IMR-90 (cell line): ENCODE data around the gene SSBP2. TPM values are rescaled to one million over a fixed set of nuclear protein-coding genes. Genes with fewer than 3 reads are reported as not detected.

Experiments used
- ATAC-seq: fragments of 200-7000 bp; cut with Tn5 transposase; 2 replicates; pipeline ENCODE4 v1.9.1; 2020; ENCODE audit warnings: low read depth, mild to moderate bottlenecking, moderate library complexity
- BruUV-seq: library from RNA; stranded (reverse); fragments of 400-500 nt; replicated peaks from 2 replicates; lab custom pipeline; 2021; lab: Mats Ljungman, UMichigan
- CTCF ChIA-PET: fragments of 300-600 bp; formaldehyde crosslinking; extraction: SDS; loops from one replicate; lab custom pipeline; 2021; ENCODE audit warnings: antibody characterized with exemption; lab: Yijun Ruan, JAX
- POLR2A ChIA-PET: fragments of 300-600 bp; sonication (Branson Sonifier 250); formaldehyde crosslinking; loops from one replicate; lab custom pipeline; 2022; ENCODE audit warnings: antibody characterized with exemption; ENCODE audit not compliant: unreplicated experiment; lab: Charles Lee
- DNase-seq: peaks from one replicate; pipeline ENCODE4 v3.0.0; 2013
- H2AFZ ChIP-seq: replicated peaks from 2 replicates; pipeline ENCODE3; 2013; ENCODE audit warnings: low read length, mild to moderate bottlenecking; ENCODE audit not compliant: poor library complexity
- H2AK5ac ChIP-seq: 2 replicates; pipeline ENCODE4 v1.6.1; 2013; ENCODE audit warnings: low read depth, low read length, inconsistent platforms
- H2AK9ac ChIP-seq: replicated peaks from 2 replicates; pipeline ENCODE3; 2013; ENCODE audit warnings: mild to moderate bottlenecking, low read depth, low read length, moderate library complexity; ENCODE audit not compliant: poor library complexity
- H2BK120ac ChIP-seq: 2 replicates; pipeline ENCODE4 v1.6.1; 2013; ENCODE audit warnings: low read depth, low read length, inconsistent platforms
- H2BK15ac ChIP-seq: 3 replicates; pipeline ENCODE4 v1.6.1; 2013; ENCODE audit warnings: low read depth, low read length, inconsistent platforms
- H2BK20ac ChIP-seq: 2 replicates; pipeline ENCODE4 v1.6.1; 2013; ENCODE audit warnings: low read depth, mild to moderate bottlenecking, inconsistent platforms, low read length, moderate library complexity
- H2BK5ac ChIP-seq: 2 replicates; pipeline ENCODE4 v1.6.1; 2013; ENCODE audit warnings: mild to moderate bottlenecking, low read depth, low read length, inconsistent platforms; ENCODE audit not compliant: poor library complexity, severe bottlenecking
- H3K14ac ChIP-seq: replicated peaks from 2 replicates; pipeline ENCODE4 v1.6.1; 2013; ENCODE audit warnings: low read depth, low read length, inconsistent platforms
- H3K18ac ChIP-seq: 2 replicates; pipeline ENCODE4 v1.6.1; 2013; ENCODE audit warnings: low read depth, low read length, control low read depth
- H3K23ac ChIP-seq: 2 replicates; pipeline ENCODE4 v1.6.1; 2013; ENCODE audit warnings: low read depth, low read length, inconsistent platforms
- H3K27ac ChIP-seq: 2 replicates; pipeline ENCODE4 v1.5.1; 2013; ENCODE audit warnings: mild to moderate bottlenecking, control low read depth, low read length; ENCODE audit not compliant: insufficient read depth
- H3K27me3 ChIP-seq: 2 replicates; pipeline ENCODE4 v1.6.1; 2013; ENCODE audit warnings: low read length; ENCODE audit not compliant: control insufficient read depth, insufficient read depth
- H3K36me3 ChIP-seq: 2 replicates; pipeline ENCODE4 v1.6.1; 2013; ENCODE audit warnings: low read length, mixed read lengths; ENCODE audit not compliant: control insufficient read depth, insufficient read depth
- H3K4ac ChIP-seq: 2 replicates; pipeline ENCODE4 v1.6.1; 2013; ENCODE audit warnings: low read depth, low read length, inconsistent platforms
- H3K4me1 ChIP-seq: 2 replicates; pipeline ENCODE4 v1.6.1; 2013; ENCODE audit warnings: low read length, mixed read lengths; ENCODE audit not compliant: control insufficient read depth, insufficient read depth
- H3K4me2 ChIP-seq: 2 replicates; pipeline ENCODE4 v1.6.1; 2013; ENCODE audit warnings: low read depth, mild to moderate bottlenecking, control low read depth, low read length, moderate library complexity
- H3K4me3 ChIP-seq: 2 replicates; pipeline ENCODE4 v1.5.1; 2013; ENCODE audit warnings: low read depth, mild to moderate bottlenecking, control low read depth, low read length, moderate library complexity; ENCODE audit not compliant: insufficient read depth
- H3K56ac ChIP-seq: 2 replicates; pipeline ENCODE4 v1.6.1; 2013; ENCODE audit warnings: low read length, inconsistent platforms; ENCODE audit not compliant: insufficient read depth; ENCODE audit errors: extremely low read depth
- H3K79me1 ChIP-seq, 2 experiments: 2 replicates each; pipeline ENCODE4 v1.6.1; 2013; ENCODE audit warnings: low read length in 2 of 2, inconsistent platforms in 1 of 2, low read depth in 1 of 2
- H3K9ac ChIP-seq: 2 replicates; pipeline ENCODE4 v1.6.1; 2013; ENCODE audit warnings: low read depth, low read length, control low read depth
- H3K9me1 ChIP-seq: 2 replicates; pipeline ENCODE4 v1.6.1; 2013; ENCODE audit warnings: low read length, inconsistent platforms; ENCODE audit not compliant: insufficient read depth
- H3K9me3 ChIP-seq: 2 replicates; pipeline ENCODE4 v1.6.1; 2013; ENCODE audit warnings: low read length; ENCODE audit not compliant: control insufficient read depth, insufficient read depth
- H4K20me1 ChIP-seq: 2 replicates; pipeline ENCODE4 v1.6.1; 2013; ENCODE audit warnings: low read length, inconsistent platforms; ENCODE audit not compliant: insufficient read depth
- H4K5ac ChIP-seq: 2 replicates; pipeline ENCODE4 v1.6.1; 2013; ENCODE audit warnings: mild to moderate bottlenecking, low read depth, low read length, control low read depth
- H4K8ac ChIP-seq, 2 experiments: 2 replicates each; pipeline ENCODE4 v1.6.1; 2013; ENCODE audit warnings: low read depth in 2 of 2, low read length in 2 of 2, control low read depth in 1 of 2, inconsistent platforms in 1 of 2
- H4K91ac ChIP-seq: 2 replicates; pipeline ENCODE4 v1.6.1; 2013; ENCODE audit warnings: low read depth, low read length, inconsistent platforms; ENCODE audit not compliant: insufficient read depth
- BHLHE40 ChIP-seq: fragments of 150-350 bp; IDR thresholded peaks from 2 replicates; pipeline ENCODE4 v1.6.1; 2016; ENCODE audit warnings: mild to moderate bottlenecking, low read depth, low read length
- SMC3 ChIP-seq: fragments of 150-350 bp; IDR thresholded peaks from 2 replicates; pipeline ENCODE4 v1.6.1; 2016; ENCODE audit warnings: low read depth, mild to moderate bottlenecking, antibody characterized with exemption, low read length, moderate library complexity
- WGBS, 2 experiments: methylation state at CpG; one replicate each; pipeline versions ENCODE4 v1.1.5 to v1.1.7; 2013; ENCODE audit warnings: missing lambda C conversion rate in 2 of 2; ENCODE audit not compliant: insufficient read length in 1 of 2; ENCODE audit errors: extremely low coverage in 2 of 2; 5-methylcytosine and 5-hydroxymethylcytosine counted together
- dilution Hi-C: fragments of 300-500 bp; cut with HindIII; formaldehyde crosslinking; loops from one replicate; pipeline ENCODE4 v1.14.3; 2018; ENCODE audit warnings: low sequenced_read_pairs; ENCODE audit not compliant: unreplicated experiment
- in situ Hi-C: fragments of 300-500 bp; cut with MboI; formaldehyde crosslinking; loops from 3 replicates; pipeline ENCODE4 v1.14.3; 2019; ENCODE audit warnings: low sequenced_read_pairs, inconsistent platforms, mixed read lengths
- intact Hi-C: fragments of 100-400 bp; cut with micrococcal nuclease; formaldehyde crosslinking; loops from 2 replicates; pipeline ENCODE4 v1.10.0; 2022
- polyA plus RNA-seq, 3 experiments: library from polyadenylated mRNA; depleted of rRNA; stranded (reverse); fragments of >200 nt; gene quantifications; 2 replicates each; pipeline ENCODE4 v1.2.3, GENCODE V29; 2012; ENCODE audit warnings: low replicate concordance in 1 of 3
- total RNA-seq: library from RNA; depleted of rRNA; stranded (reverse); fragments of >200 nt; gene quantifications from 2 replicates; pipeline ENCODE4 v1.2.3, GENCODE V29; 2012

SSBP2 gene
- total and polyA plus RNA-seq, 2 of the 4 experiments (the other 2 are of a cell fraction): 38.4 to 42.7 TPM

DNA sequence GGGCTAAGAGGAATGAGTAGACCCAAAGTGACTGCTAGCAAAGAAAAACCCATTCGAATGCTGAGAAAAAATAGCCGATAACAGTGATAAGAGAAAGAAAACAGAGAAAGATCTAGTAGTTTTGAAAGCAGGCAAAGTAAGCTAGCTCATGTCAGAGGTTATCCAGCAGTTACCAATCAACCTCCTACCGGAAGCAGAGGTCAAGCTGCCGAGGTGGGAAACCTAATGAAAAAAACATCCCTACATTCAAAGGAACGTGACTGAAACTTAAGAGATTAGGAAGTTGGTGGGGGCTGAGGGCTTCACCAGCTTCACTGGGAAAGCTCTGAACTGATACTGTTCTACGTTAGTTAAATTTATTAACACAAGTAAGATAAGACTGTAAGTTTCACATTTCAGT, 32.6 kb downstream of the SSBP2 start:
- peaks cover 6% of the 10 kb centered on the region for H3K9me1 ChIP-seq
- H2BK5ac ChIP-seq: peak overlapping the region; percentile 57
- peaks cover 2 to 29% of the 10 kb centered on the region in 2 experiments; a peak in 3 of 4 replicates for H3K79me1 ChIP-seq
- TF ChIP-seq SMC3 (no peak), BHLHE40 (peak; percentile 70)
- no peak overlapping the region for H2AK9ac ChIP-seq
- no peak overlapping the region for H4K91ac ChIP-seq
- H3K56ac ChIP-seq: 0 out of 2 replicates have a peak overlapping the region, but pooled peaks have one; percentile 24
- CTCF ChIA-PET: no interaction called here
- intact Hi-C loops: no loop called here
- H3K9ac ChIP-seq: no peak overlapping the region
- H3K14ac ChIP-seq: peak overlapping the region; percentile 95
- peak overlapping the region; percentile 74 for H2AFZ ChIP-seq
- H3K4me1 ChIP-seq: peaks cover 9% of the 10 kb centered on the region
- peak overlapping the region; percentile 71; the same call in 1 of the 2 replicates for H2BK20ac ChIP-seq
- no peak overlapping the region for H3K4me3 ChIP-seq
- no peaks in the 10 kb centered on the region for H3K36me3 ChIP-seq
- in situ Hi-C loops: no loop called here
- H3K4ac ChIP-seq: peak overlapping the region; percentile 37
- H3K18ac ChIP-seq: peak overlapping the region; percentile 42; the same call in 1 of the 2 replicates
- dilution Hi-C loops: no loop called here
- H3K23ac ChIP-seq: peak overlapping the region; percentile 63; the same call in 1 of the 2 replicates
- no TSS peak for BruUV-seq
- peak overlapping the region; percentile 71 for H2BK120ac ChIP-seq
- ATAC-seq (no peak; the same call in 1 of the 2 replicates), DNase-seq (no peak)
- H2AK5ac ChIP-seq: 0 out of 2 replicates have a peak overlapping the region, but pooled peaks have one; percentile 44
- peaks cover 13% of the 10 kb centered on the region; the same call in 1 of the 2 replicates for H4K20me1 ChIP-seq
- H3K27me3 ChIP-seq: no peaks in the 10 kb centered on the region
- peak overlapping the region; percentile 81 for H3K4me2 ChIP-seq
- H3K27ac ChIP-seq: peak overlapping the region; percentile 65; the same call in 1 of the 2 replicates
- H4K5ac ChIP-seq: 0 out of 2 replicates have a peak overlapping the region, but pooled peaks have one; percentile 26
- POLR2A ChIA-PET: no interaction called here
- WGBS, 2 experiments: no CpG with 5 or more reads among the region's 6 CpGs
- peak overlapping the region; percentile 56 to 68; a peak in 2 of 4 replicates for H4K8ac ChIP-seq
- peak overlapping the region; percentile 96; the same call in 2 of the 3 replicates for H2BK15ac ChIP-seq
- H3K9me3 ChIP-seq: no peaks in the 10 kb centered on the region
